BLaER1 treated with 17β-estradiol and CSF1 and Interleukin-3, amounts not matched to agents 10 nM and 100 nM (cell line): ENCODE measurements around the gene DNAJC1.
A peak's percentile ranks its signal among the peaks of the same experiment; 100 is the strongest.

Experiments used
- H3K27ac ChIP-seq, 11 experiments: shearing (Covaris generic); formaldehyde crosslinking; 2 replicates each; pipeline ENCODE4 v1.8.1; 2022
- H3K27me3 ChIP-seq, 11 experiments: shearing (Covaris generic); formaldehyde crosslinking; 2 replicates each; pipeline ENCODE4 v1.8.1; 2022
- H3K36me3 ChIP-seq, 11 experiments: shearing (Covaris generic); formaldehyde crosslinking; 2 replicates each; pipeline ENCODE4 v1.8.1; 2022
- H3K4me1 ChIP-seq, 10 experiments: shearing (Covaris generic); formaldehyde crosslinking; 2 replicates each; pipeline ENCODE4 v1.8.1; 2022
- H3K4me2 ChIP-seq, 11 experiments: shearing (Covaris generic); formaldehyde crosslinking; 2 replicates each; pipeline ENCODE4 v1.8.1; 2022
- H3K4me3 ChIP-seq, 10 experiments: shearing (Covaris generic); formaldehyde crosslinking; 2 replicates each; pipeline ENCODE4 v1.8.1; 2022
- H3K9ac ChIP-seq, 11 experiments: shearing (Covaris generic); formaldehyde crosslinking; 2 replicates each; pipeline ENCODE4 v1.8.1; 2022
- H3K9me3 ChIP-seq, 11 experiments: shearing (Covaris generic); formaldehyde crosslinking; replicated peaks in 1 of 11; 2 replicates each; pipeline ENCODE4 v1.8.1; 2022
- H4K20me1 ChIP-seq, 11 experiments: shearing (Covaris generic); formaldehyde crosslinking; 2 replicates each; pipeline ENCODE4 v1.8.1; 2022
- Cebpa-rat ChIP-seq, 11 experiments: shearing (Covaris generic); IDR thresholded peaks; 2 replicates each; pipeline ENCODE4 v1.8.1; 2022

DNAJC1 gene

GRCh38 chr10:21751341-21752310 is 251.9 kb downstream of the DNAJC1 start:
- Histone ChIP-seq H3K27me3 (no peaks in the 10 kb centered on the region), H3K4me1 (peaks cover 15 to 40% (median 27%) of the 10 kb centered on the region in 10 experiments), H3K9ac (no peak overlapping the region), H3K9me3 (no peaks in the 10 kb centered on the region), H3K4me3 (no peak overlapping the region), H3K27ac (peak overlapping the region in 5 of 11 experiments; percentile 44 to 85 (median 78); a peak in 6 of 22 replicates), H3K36me3 (peaks cover 0 to 3% (median 0%) of the 10 kb centered on the region in 11 experiments; a peak in 1 of 22 replicates), H4K20me1 (no peaks in the 10 kb centered on the region; a peak in 1 of 22 replicates), H3K4me2 (no peak overlapping the region)
- no peak for TF ChIP-seq Cebpa-rat (IDR thresholded peaks at IDR 0.05)

GRCh38 chr10:21750424-21750823 is 253.1 kb downstream of the DNAJC1 start:
- TF ChIP-seq Cebpa-rat (IDR thresholded peaks at IDR 0.05) = no peak
- H3K27ac ChIP-seq = no peak overlapping the region
- H3K9me3 ChIP-seq = no peaks in the 10 kb centered on the region
- no peak overlapping the region for H3K4me3 ChIP-seq
- H4K20me1 ChIP-seq = no peaks in the 10 kb centered on the region; a peak in 1 of 22 replicates
- H3K9ac ChIP-seq = no peak overlapping the region
- no peaks in the 10 kb centered on the region for H3K27me3 ChIP-seq
- peaks cover 15 to 46% (median 35%) of the 10 kb centered on the region in 10 experiments for H3K4me1 ChIP-seq
- no peak overlapping the region for H3K4me2 ChIP-seq
- H3K36me3 ChIP-seq = peaks cover 0 to 7% (median 0%) of the 10 kb centered on the region in 11 experiments; a peak in 4 of 22 replicates

- H3K36me3 ChIP-seq = peaks cover 0 to 13% (median 5%) of the 10 kb centered on the region in 11 experiments; a peak in 19 of 22 replicates
- H3K9ac ChIP-seq = no peak overlapping the region
- no peak for TF ChIP-seq Cebpa-rat (IDR thresholded peaks at IDR 0.05)
- H3K4me1 ChIP-seq = peaks cover 15 to 39% (median 32%) of the 10 kb centered on the region in 10 experiments
- no peaks in the 10 kb centered on the region for H3K27me3 ChIP-seq
- H3K9me3 ChIP-seq = no peaks in the 10 kb centered on the region
- no peak overlapping the region for H3K4me2 ChIP-seq
- H4K20me1 ChIP-seq = no peaks in the 10 kb centered on the region; a peak in 1 of 22 replicates
- no peak overlapping the region for H3K27ac ChIP-seq
- H3K4me3 ChIP-seq = no peak overlapping the region
These were observed 253.7 kb downstream of the DNAJC1 start for GRCh38 chr10:21749788-21750187.

- no peak overlapping the region for H3K4me3 ChIP-seq
- H3K9ac ChIP-seq = no peak overlapping the region
- H3K27me3 ChIP-seq = no peaks in the 10 kb centered on the region
- peaks cover 15 to 30% (median 22%) of the 10 kb centered on the region in 11 experiments for H3K36me3 ChIP-seq
- H3K9me3 ChIP-seq = no peaks in the 10 kb centered on the region
- peaks cover 0 to 19% (median 12%) of the 10 kb centered on the region in 10 experiments; a peak in 13 of 20 replicates for H3K4me1 ChIP-seq
- H3K4me2 ChIP-seq = no peak overlapping the region
- H4K20me1 ChIP-seq = no peaks in the 10 kb centered on the region; a peak in 1 of 22 replicates
- no peak for TF ChIP-seq Cebpa-rat (IDR thresholded peaks at IDR 0.05)
- no peak overlapping the region for H3K27ac ChIP-seq
These were observed 255.7 kb downstream of the DNAJC1 start for GRCh38 chr10:21747809-21748208.

GRCh38 chr10:21746118-21746517 is 257.4 kb downstream of the DNAJC1 start:
- H3K9ac ChIP-seq = no peak overlapping the region
- H3K9me3 ChIP-seq = no peaks in the 10 kb centered on the region
- H3K27me3 ChIP-seq = no peaks in the 10 kb centered on the region
- TF ChIP-seq Cebpa-rat (IDR thresholded peaks at IDR 0.05) = no peak
- peaks cover 0 to 13% (median 8%) of the 10 kb centered on the region in 10 experiments; a peak in 11 of 20 replicates for H3K4me1 ChIP-seq
- H3K4me2 ChIP-seq = peak overlapping the region in 5 of 11 experiments; percentile 0 to 41 (median 18); a peak in 5 of 22 replicates
- no peaks in the 10 kb centered on the region; a peak in 1 of 22 replicates for H4K20me1 ChIP-seq
- H3K4me3 ChIP-seq = no peak overlapping the region
- H3K36me3 ChIP-seq = peaks cover 31 to 47% (median 38%) of the 10 kb centered on the region in 11 experiments
- no peak overlapping the region for H3K27ac ChIP-seq

- Histone ChIP-seq H3K27ac (no peak overlapping the region), H3K4me1 (peaks cover 0 to 13% (median 8%) of the 10 kb centered on the region in 10 experiments; a peak in 11 of 20 replicates), H3K9ac (no peak overlapping the region), H3K4me2 (no peak overlapping the region), H3K4me3 (no peak overlapping the region), H3K9me3 (no peaks in the 10 kb centered on the region), H3K36me3 (peaks cover 47 to 66% (median 55%) of the 10 kb centered on the region in 11 experiments), H3K27me3 (no peaks in the 10 kb centered on the region), H4K20me1 (no peaks in the 10 kb centered on the region)
- TF ChIP-seq Cebpa-rat (IDR thresholded peaks at IDR 0.05) = no peak
These were observed 259.3 kb downstream of the DNAJC1 start for GRCh38 chr10:21744223-21744622.

GRCh38 chr10:21742740-21743412 is 260.7 kb downstream of the DNAJC1 start:
- Histone ChIP-seq H3K36me3 (peaks cover 60 to 80% (median 68%) of the 10 kb centered on the region in 11 experiments), H3K27me3 (no peaks in the 10 kb centered on the region), H3K9ac (no peak overlapping the region), H3K4me3 (no peak overlapping the region), H3K27ac (no peak overlapping the region), H3K4me2 (no peak overlapping the region), H3K9me3 (no peaks in the 10 kb centered on the region), H4K20me1 (peaks cover 0 to 5% (median 0%) of the 10 kb centered on the region in 11 experiments; a peak in 1 of 22 replicates), H3K4me1 (peaks cover 0 to 13% (median 8%) of the 10 kb centered on the region in 10 experiments; a peak in 11 of 20 replicates)
- no peak for TF ChIP-seq Cebpa-rat (IDR thresholded peaks at IDR 0.05)

GRCh38 chr10:21740989-21741388 is 262.5 kb downstream of the DNAJC1 start:
- Histone ChIP-seq H3K4me2 (no peak overlapping the region), H3K4me3 (no peak overlapping the region), H3K4me1 (peaks cover 0 to 22% (median 14%) of the 10 kb centered on the region in 10 experiments; a peak in 16 of 20 replicates), H3K9me3 (no peaks in the 10 kb centered on the region), H3K36me3 (peaks cover 71 to 97% (median 85%) of the 10 kb centered on the region in 11 experiments), H3K27ac (no peak overlapping the region), H3K27me3 (no peaks in the 10 kb centered on the region), H4K20me1 (peaks cover 0 to 11% (median 0%) of the 10 kb centered on the region in 11 experiments; a peak in 2 of 22 replicates), H3K9ac (no peak overlapping the region)
- TF ChIP-seq Cebpa-rat (IDR thresholded peaks at IDR 0.05) = no peak
